Mesendoderm (in vitro differentiated cells): ENCODE results near the gene IQCH.
"Not testable (repeated sequence)": the region's sequence is repeated elsewhere in the genome, so short reads cannot be mapped to it uniquely, and the experiment has no call there.

Source experiments
- DNase-seq: peaks from one replicate; pipeline ENCODE4 v3.0.0; 2013
- H2AK5ac ChIP-seq: 2 replicates; pipeline ENCODE4 v1.6.1; 2013; ENCODE audit warnings: low read length, inconsistent platforms
- H2BK120ac ChIP-seq: 2 replicates; pipeline ENCODE4 v1.6.1; 2013; ENCODE audit warnings: low read depth, mild to moderate bottlenecking, low read length, moderate library complexity, mixed read lengths
- H2BK15ac ChIP-seq: replicated peaks from 2 replicates; pipeline ENCODE4 v1.6.1; 2013; ENCODE audit warnings: low read depth, mild to moderate bottlenecking, moderate library complexity
- H2BK5ac ChIP-seq: 2 replicates; pipeline ENCODE4 v1.6.1; 2013; ENCODE audit warnings: low read length, inconsistent platforms
- H3K18ac ChIP-seq: 2 replicates; pipeline ENCODE4 v1.6.1; 2013; ENCODE audit warnings: mild to moderate bottlenecking, low read length, mixed read lengths
- H3K23ac ChIP-seq: one replicate; pipeline ENCODE4 v1.6.1; 2013; ENCODE audit warnings: low read length
- H3K27ac ChIP-seq: 2 replicates; pipeline ENCODE4 v1.5.1; 2013; ENCODE audit warnings: low read depth, mild to moderate bottlenecking, inconsistent platforms, low read length, moderate library complexity
- H3K27me3 ChIP-seq: 2 replicates; pipeline ENCODE4 v1.6.1; 2013; ENCODE audit warnings: low read length, control low read depth, mild to moderate bottlenecking, inconsistent platforms; ENCODE audit not compliant: insufficient read depth, poor library complexity
- H3K36me3 ChIP-seq: 2 replicates; pipeline ENCODE4 v1.6.1; 2013; ENCODE audit warnings: low read length, inconsistent platforms; ENCODE audit not compliant: control insufficient read depth, insufficient read depth
- H3K4ac ChIP-seq: one replicate; pipeline ENCODE4 v1.6.1; 2013; ENCODE audit warnings: low read depth, mild to moderate bottlenecking, low read length, moderate library complexity
- H3K4me1 ChIP-seq: 2 replicates; pipeline ENCODE4 v1.6.1; 2013; ENCODE audit warnings: low read depth, low read length, inconsistent platforms; ENCODE audit not compliant: control insufficient read depth
- H3K4me2 ChIP-seq: 2 replicates; pipeline ENCODE4 v1.6.1; 2013; ENCODE audit warnings: low read length
- H3K4me3 ChIP-seq: 2 replicates; pipeline ENCODE4 v1.5.1; 2013; ENCODE audit warnings: mild to moderate bottlenecking, low read length
- H3K56ac ChIP-seq: one replicate; pipeline ENCODE4 v1.6.1; 2013; ENCODE audit warnings: low read length
- H3K79me1 ChIP-seq: 2 replicates; pipeline ENCODE4 v1.6.1; 2013; ENCODE audit warnings: low read length, inconsistent platforms
- H3K79me2 ChIP-seq: 2 replicates; pipeline ENCODE4 v1.6.1; 2013; ENCODE audit warnings: mild to moderate bottlenecking, low read length; ENCODE audit not compliant: control insufficient read depth, insufficient read depth
- H3K9ac ChIP-seq: 2 replicates; pipeline ENCODE4 v1.6.1; 2013; ENCODE audit warnings: low read length, inconsistent platforms
- H4K5ac ChIP-seq: one replicate; pipeline ENCODE4 v1.6.1; 2013; ENCODE audit warnings: low read length
- H4K8ac ChIP-seq: one replicate; pipeline ENCODE4 v1.6.1; 2013; ENCODE audit warnings: low read depth, mild to moderate bottlenecking, control low read depth, low read length, moderate library complexity
- whole genome bisulfite sequencing: extraction: QIAGEN DNeasy Blood & Tissue Kit; methylation state at CpG from one replicate; pipeline ENCODE4 v1.1.7; 2013; ENCODE audit warnings: low lambda C conversion rate, missing lambda C conversion rate; ENCODE audit not compliant: insufficient coverage; ENCODE audit errors: extremely low coverage; 5-methylcytosine and 5-hydroxymethylcytosine counted together

IQCH gene

GRCh38 chr15:67276666-67277065 lies 22.1 kb downstream of the IQCH start:
- no peak overlapping the region for H3K4me3 ChIP-seq
- H4K8ac ChIP-seq: no peak overlapping the region
- H3K27ac ChIP-seq: no peak overlapping the region
- peaks cover 2% of the 10 kb centered on the region for H3K4me1 ChIP-seq
- peaks cover 2% of the 10 kb centered on the region for H3K27me3 ChIP-seq
- no peak overlapping the region for H2BK15ac ChIP-seq
- H3K56ac ChIP-seq: no peak overlapping the region
- no CpG with 5 or more reads among the region's 1 CpG for WGBS
- no peaks in the 10 kb centered on the region for H3K36me3 ChIP-seq
- no peak overlapping the region for H2AK5ac ChIP-seq
- H3K9ac ChIP-seq: no peak overlapping the region
- H2BK120ac ChIP-seq: no peak overlapping the region
- no peak for DNase-seq
- H3K18ac ChIP-seq: no peak overlapping the region
- no peak overlapping the region for H2BK5ac ChIP-seq
- H4K5ac ChIP-seq: no peak overlapping the region
- H3K4ac ChIP-seq: no peak overlapping the region
- no peaks in the 10 kb centered on the region for H3K79me2 ChIP-seq
- H3K4me2 ChIP-seq: no peak overlapping the region
- no peak overlapping the region for H3K23ac ChIP-seq
- no peaks in the 10 kb centered on the region for H3K79me1 ChIP-seq

GRCh38 chr15:67280217-67280616 lies 25.6 kb downstream of the IQCH start:
- H2AK5ac ChIP-seq: no peak overlapping the region
- no peak overlapping the region for H3K4ac ChIP-seq
- H3K56ac ChIP-seq: no peak overlapping the region
- no peak overlapping the region for H2BK120ac ChIP-seq
- peaks cover 2% of the 10 kb centered on the region for H3K4me1 ChIP-seq
- H3K23ac ChIP-seq: no peak overlapping the region
- no peaks in the 10 kb centered on the region for H3K79me2 ChIP-seq
- no peak overlapping the region for H3K9ac ChIP-seq
- no peak overlapping the region for H3K4me2 ChIP-seq
- no peak overlapping the region for H2BK15ac ChIP-seq
- H3K18ac ChIP-seq: no peak overlapping the region
- H3K79me1 ChIP-seq: no peaks in the 10 kb centered on the region
- H3K36me3 ChIP-seq: no peaks in the 10 kb centered on the region
- no peak overlapping the region for H3K27ac ChIP-seq
- H4K5ac ChIP-seq: no peak overlapping the region
- H2BK5ac ChIP-seq: no peak overlapping the region
- H3K4me3 ChIP-seq: no peak overlapping the region
- H3K27me3 ChIP-seq: no peaks in the 10 kb centered on the region
- no peak overlapping the region for H4K8ac ChIP-seq
- no CpG with 5 or more reads among the region's 2 CpGs for WGBS
- DNase-seq: no peak

DNA sequence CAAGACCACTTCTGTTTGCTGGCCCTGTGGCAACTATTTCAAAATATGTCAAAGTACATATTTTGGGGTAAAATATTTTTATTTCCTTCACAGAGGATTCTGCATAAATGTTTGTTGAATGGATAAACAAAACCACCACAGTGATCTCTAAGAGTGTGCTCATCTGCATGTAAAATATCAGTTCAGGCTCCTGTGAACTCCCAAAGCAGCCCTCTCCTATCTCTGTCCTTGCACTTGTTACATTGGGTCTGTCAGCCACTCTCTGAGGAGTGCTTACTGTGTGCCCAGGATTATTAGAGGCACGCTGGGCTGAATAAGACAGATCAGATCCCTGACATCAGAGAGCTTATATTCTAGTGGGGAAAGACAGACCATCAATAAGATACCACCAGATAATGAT lies 27.1 kb downstream of the IQCH start:
- Histone ChIP-seq H3K79me1 (no peaks in the 10 kb centered on the region), H3K27me3 (no peaks in the 10 kb centered on the region), H3K4me1 (peaks cover 2% of the 10 kb centered on the region), H3K56ac (no peak overlapping the region), H3K79me2 (no peaks in the 10 kb centered on the region), H2BK120ac (no peak overlapping the region), H4K5ac (no peak overlapping the region), H3K27ac (no peak overlapping the region), H2AK5ac (no peak overlapping the region), H2BK15ac (no peak overlapping the region), H2BK5ac (no peak overlapping the region), H3K4me2 (no peak overlapping the region), H4K8ac (no peak overlapping the region), H3K4ac (no peak overlapping the region), H3K23ac (no peak overlapping the region), H3K18ac (no peak overlapping the region), H3K4me3 (no peak overlapping the region), H3K36me3 (no peaks in the 10 kb centered on the region), H3K9ac (no peak overlapping the region)
- DNase-seq: peak; percentile 19
- WGBS: no CpG with 5 or more reads among the region's 1 CpG

DNA sequence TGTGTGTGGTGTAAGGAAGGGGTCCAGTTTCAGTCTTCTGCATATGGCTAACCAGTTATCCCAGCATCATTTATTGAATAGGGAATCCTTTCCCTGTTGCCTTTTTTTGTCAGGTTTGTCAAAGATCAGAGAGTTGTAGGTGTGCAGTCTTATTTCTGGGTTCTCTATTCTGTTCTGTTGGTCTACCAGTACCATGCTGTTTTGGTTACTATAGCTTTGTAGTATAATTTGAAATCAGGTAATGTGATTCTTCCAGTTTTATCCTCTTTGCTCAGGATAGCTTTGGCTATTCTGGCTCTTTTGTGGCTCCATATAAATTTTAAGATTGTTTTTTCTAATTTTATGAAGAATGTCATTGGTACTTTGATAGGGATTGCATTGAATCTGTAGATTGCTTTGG lies 31.0 kb downstream of the IQCH start:
- H3K27me3 ChIP-seq, H2BK5ac ChIP-seq, H3K4ac ChIP-seq, H3K56ac ChIP-seq, H3K4me3 ChIP-seq, H2BK120ac ChIP-seq, DNase-seq, H3K4me2 ChIP-seq, H3K27ac ChIP-seq, H3K4me1 ChIP-seq, H2AK5ac ChIP-seq, H3K79me2 ChIP-seq, H4K5ac ChIP-seq, H3K18ac ChIP-seq, H3K79me1 ChIP-seq, H2BK15ac ChIP-seq, H3K9ac ChIP-seq, H4K8ac ChIP-seq, H3K23ac ChIP-seq, H3K36me3 ChIP-seq: not testable (repeated sequence)

DNA sequence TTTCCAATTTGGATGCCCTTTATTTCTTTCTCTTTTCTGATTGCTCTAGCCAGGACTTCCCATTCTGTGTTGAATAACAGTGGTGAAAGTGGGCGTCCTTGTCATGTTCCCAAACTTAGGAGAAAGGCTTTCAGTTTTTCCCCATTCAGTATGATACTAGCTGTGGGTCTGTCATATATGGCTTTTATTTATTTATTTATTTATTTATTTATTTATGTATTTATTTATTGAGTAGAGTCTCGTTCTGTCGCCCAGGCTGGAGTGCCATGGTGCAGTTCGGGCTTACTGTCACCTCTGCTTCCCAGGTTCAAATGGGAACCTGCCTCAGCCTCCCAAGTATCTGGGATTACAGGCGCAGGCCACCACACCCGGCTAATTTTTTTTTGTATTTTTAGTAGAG lies 31.8 kb downstream of the IQCH start:
- not testable (repeated sequence) for H4K5ac ChIP-seq, H3K27me3 ChIP-seq, H3K56ac ChIP-seq, H3K36me3 ChIP-seq, H4K8ac ChIP-seq, H3K9ac ChIP-seq, H2BK15ac ChIP-seq, H3K4me3 ChIP-seq, H2BK5ac ChIP-seq, H2BK120ac ChIP-seq, H3K4ac ChIP-seq, DNase-seq, H3K18ac ChIP-seq, H3K79me2 ChIP-seq, H2AK5ac ChIP-seq, H3K4me2 ChIP-seq, H3K79me1 ChIP-seq, H3K4me1 ChIP-seq, H3K27ac ChIP-seq, H3K23ac ChIP-seq
- WGBS: no CpG with 5 or more reads among the region's 6 CpGs

DNA sequence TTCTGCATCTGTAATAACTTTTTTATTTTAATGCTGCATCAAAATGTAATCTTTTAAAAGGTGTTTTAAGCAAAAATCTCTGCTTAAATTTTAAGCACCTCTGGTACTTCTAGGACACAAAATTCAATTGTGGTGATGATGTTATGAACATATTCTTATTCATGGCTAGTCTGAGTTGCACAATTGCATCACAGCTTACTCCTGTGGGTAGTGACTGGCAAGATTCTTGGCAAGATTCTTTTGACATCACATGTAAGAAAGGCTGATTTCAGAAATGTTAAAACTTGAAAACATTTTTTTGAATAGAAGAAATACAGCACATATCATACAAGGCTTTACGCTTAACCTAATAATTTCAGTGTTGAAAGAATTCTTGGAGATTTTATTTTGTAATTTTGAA lies 35.7 kb downstream of the IQCH start:
- Histone ChIP-seq H3K27ac (no peak overlapping the region), H3K4me1 (no peaks in the 10 kb centered on the region), H2AK5ac (no peak overlapping the region), H3K18ac (no peak overlapping the region), H2BK15ac (no peak overlapping the region), H2BK5ac (no peak overlapping the region), H3K9ac (no peak overlapping the region), H3K27me3 (no peaks in the 10 kb centered on the region), H3K4ac (no peak overlapping the region), H3K23ac (no peak overlapping the region), H3K4me3 (no peak overlapping the region), H3K4me2 (no peak overlapping the region), H3K79me1 (no peaks in the 10 kb centered on the region), H3K56ac (no peak overlapping the region), H4K8ac (no peak overlapping the region), H2BK120ac (no peak overlapping the region), H3K79me2 (no peaks in the 10 kb centered on the region), H3K36me3 (no peaks in the 10 kb centered on the region), H4K5ac (no peak overlapping the region)
- no peak for DNase-seq
- no CpG with 5 or more reads among the region's 1 CpG for WGBS
